ENCODE results near the gene REV3L.

DNA sequence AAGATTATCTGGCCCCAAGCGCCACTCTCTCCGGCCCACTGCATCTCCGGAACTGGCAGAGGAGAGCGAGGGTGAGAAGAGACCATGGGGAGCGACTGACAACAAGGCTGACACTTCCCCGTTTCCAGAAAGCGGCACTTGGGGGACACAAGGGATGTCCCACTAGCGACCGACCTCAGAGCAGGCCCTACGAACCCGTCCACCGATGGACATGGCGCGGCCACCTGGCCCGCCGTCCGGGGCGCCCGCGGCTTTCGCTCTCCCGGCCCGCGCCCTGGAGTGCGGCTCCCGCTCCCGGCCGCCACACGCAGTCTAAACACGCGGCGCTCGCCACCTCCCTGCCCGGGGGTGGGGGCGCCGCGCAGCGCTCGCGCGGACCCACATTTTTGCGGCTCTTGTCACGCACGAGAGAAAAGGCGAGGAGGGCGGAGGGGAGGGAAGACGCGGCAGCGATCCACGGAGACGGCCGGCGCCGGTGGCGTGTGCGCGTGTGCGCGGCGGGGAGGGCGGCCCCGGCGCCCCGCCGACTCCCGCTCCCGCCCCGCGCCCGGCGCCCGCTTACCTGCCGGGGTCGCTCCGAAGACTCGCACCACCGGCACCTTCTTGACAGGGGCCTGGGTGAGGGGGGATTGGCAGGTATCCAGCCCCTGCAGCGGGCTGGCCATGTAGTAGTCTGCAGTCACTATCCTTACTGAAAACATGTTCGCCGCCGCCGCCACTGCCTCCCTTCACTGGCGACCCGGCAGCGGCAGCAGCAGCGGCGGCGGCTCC lies 645 bp downstream of the REV3L start:
- TF ChIP-seq CTCF (IDR thresholded peaks at IDR 0.05; ENCODE audit: low read length): no peak
- no peak for TF ChIP-seq EZH2phosphoT487 (IDR thresholded peaks at IDR 0.05; ENCODE audit: low read length)
- no peak for TF ChIP-seq EZH2 (optimal IDR thresholded peaks at IDR 0.05; ENCODE audit: low read depth, low read length)

Data from MM.1S (cell line).